AG04449 (cell line): ENCODE results near the gene FAM50A.
A peak's percentile ranks its signal among the peaks of the same experiment; 100 is the strongest.

Experiments
- CTCF ChIA-PET: fragments of 350-600 bp; formaldehyde crosslinking; extraction: SDS; loops from one replicate; lab custom pipeline; 2021; ENCODE audit warnings: antibody characterized with exemption; lab: Yijun Ruan, JAX
- POLR2A ChIA-PET: fragments of 400-600, 350-600 bp; formaldehyde crosslinking; extraction: SDS; loops from one replicate; lab custom pipeline; 2020; ENCODE audit warnings: antibody characterized with exemption, inconsistent platforms; lab: Yijun Ruan, JAX
- DNase-seq: peaks from one replicate; pipeline ENCODE4 v3.0.0-alpha.2; 2010; ENCODE audit warnings: low read depth, low spot score
- H3K4me3 ChIP-seq: 2 replicates; pipeline ENCODE4 v1.5.1; 2011; ENCODE audit warnings: low read depth, mild to moderate bottlenecking, control low read depth, low read length
- TF ChIP-seq, protein P1 (sequence below): IDR thresholded peaks from one replicate; pipeline ENCODE4 v1.5.1; 2011; ENCODE audit warnings: mild to moderate bottlenecking, moderate library complexity, low read length, control low read depth, inconsistent platforms; ENCODE audit not compliant: insufficient read depth; ENCODE audit errors: missing control alignments

FAM50A gene

DNA sequence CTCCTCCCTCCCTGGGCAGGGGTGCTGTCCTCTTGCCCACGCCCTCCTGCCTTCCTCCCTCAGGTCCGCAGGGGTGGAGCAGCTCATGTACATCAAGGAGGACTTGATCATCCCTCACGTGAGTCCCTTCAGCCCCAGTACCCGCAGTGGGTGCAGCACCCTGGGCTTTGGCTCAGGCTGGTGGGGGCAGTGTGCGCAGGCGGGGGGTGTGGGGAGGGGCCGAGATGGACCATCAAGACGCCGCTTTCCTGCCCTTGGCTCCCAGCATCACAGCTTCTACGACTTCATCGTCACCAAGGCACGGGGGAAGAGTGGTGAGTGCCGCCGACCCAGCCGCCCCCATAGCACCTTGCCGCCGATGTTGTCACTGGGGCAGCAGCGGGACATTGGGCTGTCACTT, 5.7 kb downstream of the FAM50A start:
- DNase-seq: no peak
- ChIA-PET POLR2A (interaction anchor here (2.3 kb wide), 1 partner anchor 10 kb away, joined by 8 read pairs; no protein-coding TSS in a partner anchor), CTCF (no interaction called here)
- TF ChIP-seq, protein P1, sequence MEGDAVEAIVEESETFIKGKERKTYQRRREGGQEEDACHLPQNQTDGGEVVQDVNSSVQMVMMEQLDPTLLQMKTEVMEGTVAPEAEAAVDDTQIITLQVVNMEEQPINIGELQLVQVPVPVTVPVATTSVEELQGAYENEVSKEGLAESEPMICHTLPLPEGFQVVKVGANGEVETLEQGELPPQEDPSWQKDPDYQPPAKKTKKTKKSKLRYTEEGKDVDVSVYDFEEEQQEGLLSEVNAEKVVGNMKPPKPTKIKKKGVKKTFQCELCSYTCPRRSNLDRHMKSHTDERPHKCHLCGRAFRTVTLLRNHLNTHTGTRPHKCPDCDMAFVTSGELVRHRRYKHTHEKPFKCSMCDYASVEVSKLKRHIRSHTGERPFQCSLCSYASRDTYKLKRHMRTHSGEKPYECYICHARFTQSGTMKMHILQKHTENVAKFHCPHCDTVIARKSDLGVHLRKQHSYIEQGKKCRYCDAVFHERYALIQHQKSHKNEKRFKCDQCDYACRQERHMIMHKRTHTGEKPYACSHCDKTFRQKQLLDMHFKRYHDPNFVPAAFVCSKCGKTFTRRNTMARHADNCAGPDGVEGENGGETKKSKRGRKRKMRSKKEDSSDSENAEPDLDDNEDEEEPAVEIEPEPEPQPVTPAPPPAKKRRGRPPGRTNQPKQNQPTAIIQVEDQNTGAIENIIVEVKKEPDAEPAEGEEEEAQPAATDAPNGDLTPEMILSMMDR: no peak
- no peak overlapping the region for H3K4me3 ChIP-seq

DNA sequence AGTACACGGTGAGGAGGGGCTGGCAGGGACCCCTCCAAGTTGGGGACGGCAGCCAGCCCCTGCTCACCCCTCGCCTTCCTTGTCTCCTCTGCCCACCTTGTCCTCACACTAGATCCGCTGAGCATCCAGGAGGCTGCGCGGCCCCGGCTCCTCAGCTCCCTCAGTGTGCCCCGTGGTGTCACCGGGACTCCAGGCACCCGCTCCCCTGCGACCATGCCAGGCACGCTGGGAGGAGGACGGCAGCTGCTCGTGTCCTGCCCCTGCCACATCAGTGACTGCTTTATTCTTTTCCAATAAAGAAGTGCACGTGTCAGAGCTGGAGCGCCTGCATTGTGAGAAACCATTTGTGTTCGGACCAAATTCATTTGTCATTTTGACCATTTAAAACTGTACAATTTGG, 6.4 kb downstream of the FAM50A start:
- ChIA-PET POLR2A (interaction anchor here (2.3 kb wide), 1 partner anchor 9 kb away, joined by 8 read pairs; no protein-coding TSS in a partner anchor), CTCF (no interaction called here)
- DNase-seq: no peak
- H3K4me3 ChIP-seq: no peak overlapping the region
- TF ChIP-seq, protein P1: no peak

DNA sequence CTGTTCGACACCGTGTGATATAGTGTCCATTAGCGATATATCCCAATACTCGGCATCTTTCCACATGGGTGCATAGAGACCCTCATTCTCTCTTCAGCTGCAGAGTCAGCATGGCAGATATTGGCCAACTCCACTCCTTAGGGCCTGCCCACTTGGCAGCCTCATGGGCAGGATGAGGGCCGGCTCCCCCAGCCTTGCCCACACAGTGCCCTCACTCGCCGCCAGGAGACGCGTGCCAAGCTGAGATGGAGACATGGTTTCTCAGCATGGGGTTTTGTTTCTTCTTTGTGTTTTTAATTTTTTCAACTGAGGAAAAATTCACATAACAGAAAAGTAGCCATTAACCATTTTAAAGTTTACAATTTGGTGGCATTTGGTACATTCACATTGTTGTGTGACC, 8.9 kb downstream of the FAM50A start:
- no peak for DNase-seq
- TF ChIP-seq, protein P1: no peak
- ChIA-PET POLR2A (interaction anchor here (0.9 kb wide), 1 partner anchor 11 kb away, joined by 3 read pairs; no protein-coding TSS in a partner anchor), CTCF (no interaction called here)
- no peak overlapping the region for H3K4me3 ChIP-seq

DNA sequence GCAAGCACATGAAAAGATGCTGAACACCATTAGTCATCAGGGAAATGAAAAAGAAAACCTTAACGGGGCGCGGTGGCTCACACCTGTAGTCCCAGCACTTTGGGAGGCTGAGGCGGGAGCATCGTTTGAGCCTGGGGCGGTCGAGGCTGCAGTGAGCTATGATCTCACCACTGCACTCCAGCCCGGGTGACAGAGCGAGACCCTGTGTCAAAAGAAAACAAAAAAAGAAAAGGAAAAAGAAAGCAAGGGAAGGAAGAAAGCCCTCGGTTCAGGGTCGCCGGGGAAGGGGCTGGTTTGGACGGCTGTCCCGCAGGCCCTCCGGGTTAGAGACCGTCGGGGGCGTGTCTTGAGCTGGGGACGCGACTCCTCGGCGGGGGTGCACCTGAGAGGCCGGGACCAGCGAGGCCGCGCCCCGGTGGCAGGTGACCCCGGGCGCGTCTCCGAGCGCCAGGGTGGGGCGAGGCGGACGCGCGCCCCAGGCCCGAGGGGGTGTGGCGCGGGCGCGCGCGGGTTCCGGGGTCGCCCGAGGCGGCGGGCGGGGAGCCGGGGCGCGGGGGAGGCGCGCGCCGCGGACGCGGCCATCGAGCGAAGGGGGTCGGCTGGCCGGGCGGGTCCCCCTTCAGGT, 13.7 kb downstream of the FAM50A start:
- ChIA-PET POLR2A (interaction anchor here (0.7 to 1.0 kb wide), 2 partner anchors 12 to 76 kb away, joined by 3 read pairs; no protein-coding TSS in a partner anchor), CTCF (no interaction called here)
- H3K4me3 ChIP-seq: peak overlapping the region; percentile 52
- TF ChIP-seq, protein P1: no peak
- no peak for DNase-seq

DNA sequence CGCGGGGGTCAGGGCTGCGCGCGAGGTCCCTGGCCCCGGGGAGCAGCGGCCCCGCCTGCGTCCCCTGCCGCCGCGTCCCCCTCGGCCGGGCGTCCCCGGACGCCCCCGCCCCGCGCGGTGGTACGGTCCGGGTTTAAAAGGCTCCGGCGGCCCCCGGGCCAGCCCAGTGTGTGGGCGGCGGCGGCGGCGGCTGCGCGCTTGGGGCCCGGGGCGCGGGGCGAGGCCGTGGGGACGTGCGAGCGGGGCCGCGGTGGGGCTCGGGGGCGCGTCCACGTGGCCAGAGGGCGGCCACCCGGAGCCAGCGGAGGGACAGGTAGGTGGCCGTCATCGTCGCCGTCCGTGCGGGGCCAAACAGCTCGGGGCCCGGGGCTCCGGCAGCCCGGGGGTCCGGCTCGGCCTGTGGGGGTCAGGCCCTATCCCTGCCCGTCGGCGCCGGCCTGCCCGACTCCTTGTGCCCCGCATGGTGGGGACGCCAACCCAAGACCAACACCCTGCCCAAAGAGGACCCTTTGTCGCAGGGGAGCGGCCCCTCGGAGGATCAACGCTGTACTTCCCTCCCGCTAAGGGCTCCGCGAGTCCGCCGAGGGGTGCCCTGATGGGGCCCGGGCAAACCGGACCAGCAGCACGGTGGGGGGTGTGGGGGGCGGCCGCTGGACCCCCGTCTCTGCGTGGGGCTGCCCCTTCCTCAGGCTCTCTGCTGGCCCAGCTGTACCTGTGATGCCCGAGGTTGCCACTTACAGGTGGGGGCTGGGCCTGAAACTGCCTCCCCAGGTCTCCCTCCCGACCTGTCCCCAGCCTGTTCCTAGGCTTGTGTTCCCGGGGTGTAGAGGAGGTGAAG, 14.4 kb downstream of the FAM50A start, which contains the start of gene PLXNA3:
Gene PLXNA3 (plus strand): TSS at position 166 of the 838 bp plus-strand sequence. CDS start 1,903 bp downstream, outside the sequence.
- H3K4me3 ChIP-seq: peak within 1 kb of the TSS; percentile 72
- ChIA-PET POLR2A (interaction anchor here (0.7 to 2.7 kb wide), 8 partner anchors 9 to 75 kb away, joined by 3 to 16 read pairs (median 4); partner anchors contain the start of genes FAM50A, LAGE3 and SLC10A3), CTCF (interaction anchor here (1.3 kb wide), 1 partner anchor 18 kb away, joined by 4 read pairs; no protein-coding TSS in a partner anchor)
- DNase-seq: no peak
- TF ChIP-seq, protein P1: no peak
